Esophagus (tissue), 2 donors: ENCODE measurements around the gene INPP5D. TPM values are rescaled to one million over a fixed set of nuclear protein-coding genes. Genes with fewer than 3 reads are reported as not detected.
"Not testable (repeated sequence)": the region's sequence is repeated elsewhere in the genome, so short reads cannot be mapped to it uniquely, and the experiment has no call there.

Experiments used
- H3K27ac ChIP-seq, 2 donors: one replicate each; pipeline ENCODE4 v1.5.1; 2013; ENCODE audit warnings: low read depth in 2 of 2, mild to moderate bottlenecking in 2 of 2, inconsistent platforms in 1 of 2, low read length in 1 of 2, moderate library complexity in 1 of 2
- H3K27me3 ChIP-seq, 2 donors: one replicate each; pipeline ENCODE4 v1.6.1; 2013; ENCODE audit warnings: low read length in 2 of 2, control low read depth in 1 of 2, mild to moderate bottlenecking in 1 of 2; ENCODE audit not compliant: insufficient read depth in 2 of 2, control insufficient read depth in 1 of 2
- H3K36me3 ChIP-seq, 2 donors: one replicate each; pipeline ENCODE4 v1.6.1; 2013; ENCODE audit warnings: low read length in 1 of 2; ENCODE audit not compliant: control insufficient read depth in 2 of 2, insufficient read depth in 2 of 2
- H3K4me1 ChIP-seq, 2 donors: one replicate each; pipeline ENCODE4 v1.6.1; 2013; ENCODE audit warnings: low read length in 1 of 2; ENCODE audit not compliant: control insufficient read depth in 2 of 2, insufficient read depth in 2 of 2
- H3K4me3 ChIP-seq, 2 donors: one replicate each; pipeline ENCODE4 v1.5.1; 2013; ENCODE audit warnings: low read length in 2 of 2, mild to moderate bottlenecking in 2 of 2, low read depth in 1 of 2, moderate library complexity in 1 of 2
- H3K9me3 ChIP-seq, 2 donors: one replicate each; pipeline ENCODE4 v1.6.1; 2013; ENCODE audit warnings: mild to moderate bottlenecking in 2 of 2, low read depth in 1 of 2, low read length in 1 of 2, moderate library complexity in 1 of 2; ENCODE audit not compliant: control insufficient read depth in 2 of 2, insufficient read depth in 1 of 2
- WGBS, 2 donors: extraction: QIAGEN DNeasy Blood & Tissue Kit; methylation state at CpG; one replicate each; pipeline ENCODE4 v1.1.7; 2013; 5-methylcytosine and 5-hydroxymethylcytosine counted together
- polyA plus RNA-seq, 2 donors: library from polyadenylated mRNA; stranded (reverse); fragments of 200-250 nt; gene quantifications; one replicate each; pipeline ENCODE4 v1.2.3, GENCODE V29; 2013
- donor health status: healthy with polysubstance abuse.
- donor health status: Bipolar disorder and iron deficiency.

The INPP5D gene
- polyA plus RNA-seq, 2 donors: 3.4 to 5.6 TPM

- no peaks in the 10 kb centered on the region for H3K27me3 ChIP-seq
- WGBS, 2 donors: 84 to 90% methylated on average over 10 of the region's 10 CpGs
- peaks cover 4 to 12% of the 10 kb centered on the region in 2 donors for H3K9me3 ChIP-seq
- no peaks in the 10 kb centered on the region for H3K4me1 ChIP-seq
- H3K36me3 ChIP-seq: peaks cover 0 to 10% of the 10 kb centered on the region in 2 donors
- no peak overlapping the region for H3K4me3 ChIP-seq
- H3K27ac ChIP-seq: no peak overlapping the region
These were observed 139.7 kb downstream of the INPP5D start for GRCh38 chr2:233199870-233200269.

GRCh38 chr2:233200790-233201189 is 140.6 kb downstream of the INPP5D start:
- 91 to 96% methylated on average over 5 of the region's 5 CpGs for WGBS, 2 donors
- H3K27ac ChIP-seq, H3K4me1 ChIP-seq, H3K4me3 ChIP-seq, H3K27me3 ChIP-seq: not testable (repeated sequence)
- peaks cover 0 to 10% of the 10 kb centered on the region in 2 donors for H3K36me3 ChIP-seq
- H3K9me3 ChIP-seq: peaks cover 4 to 12% of the 10 kb centered on the region in 2 donors

GRCh38 chr2:233201258-233202013 is 141.3 kb downstream of the INPP5D start:
- 86 to 89% methylated on average over 15 of the region's 15 CpGs for WGBS, 2 donors
- no peak overlapping the region for H3K27ac ChIP-seq
- no peaks in the 10 kb centered on the region for H3K27me3 ChIP-seq
- H3K9me3 ChIP-seq: peaks cover 4 to 12% of the 10 kb centered on the region in 2 donors
- no peaks in the 10 kb centered on the region for H3K4me1 ChIP-seq
- no peak overlapping the region for H3K4me3 ChIP-seq
- peaks cover 0 to 10% of the 10 kb centered on the region in 2 donors for H3K36me3 ChIP-seq

GRCh38 chr2:233202531-233202944 is 142.4 kb downstream of the INPP5D start:
- Histone ChIP-seq H3K9me3 (peaks cover 4 to 12% of the 10 kb centered on the region in 2 donors), H3K4me3 (no peak overlapping the region), H3K27me3 (no peaks in the 10 kb centered on the region), H3K27ac (no peak overlapping the region), H3K36me3 (peaks cover 0 to 10% of the 10 kb centered on the region in 2 donors), H3K4me1 (no peaks in the 10 kb centered on the region)
- WGBS, 2 donors: 85 to 87% methylated on average over 5 of the region's 5 CpGs

- H3K27ac ChIP-seq: no peak overlapping the region
- peaks cover 4 to 12% of the 10 kb centered on the region in 2 donors for H3K9me3 ChIP-seq
- peaks cover 0 to 10% of the 10 kb centered on the region in 2 donors for H3K36me3 ChIP-seq
- no peak overlapping the region for H3K4me3 ChIP-seq
- WGBS, 2 donors: 97% methylated on average over 5 of the region's 5 CpGs
- H3K27me3 ChIP-seq: no peaks in the 10 kb centered on the region
- H3K4me1 ChIP-seq: peaks cover 0 to under 1% of the 10 kb centered on the region in 2 donors
These were observed 142.9 kb downstream of the INPP5D start for GRCh38 chr2:233203060-233203459.

- WGBS, 2 donors: 90 to 92% methylated on average over 50 of the region's 50 CpGs
- H3K27me3 ChIP-seq: no peaks in the 10 kb centered on the region
- no peak overlapping the region for H3K4me3 ChIP-seq
- H3K4me1 ChIP-seq: peaks cover 0 to 3% of the 10 kb centered on the region in 2 donors
- H3K36me3 ChIP-seq: peaks cover 0 to 10% of the 10 kb centered on the region in 2 donors
- peaks cover 4 to 12% of the 10 kb centered on the region in 2 donors for H3K9me3 ChIP-seq
- H3K27ac ChIP-seq: no peak overlapping the region
These were observed 144.3 kb downstream of the INPP5D start for GRCh38 chr2:233204286-233204936.

GRCh38 chr2:233208382-233209116 is 148.4 kb downstream of the INPP5D start:
- Histone ChIP-seq H3K9me3 (peaks cover 0 to 4% of the 10 kb centered on the region in 2 donors), H3K36me3 (peaks cover 0 to 6% of the 10 kb centered on the region in 2 donors), H3K4me1 (peaks cover 6 to 9% of the 10 kb centered on the region in 2 donors), H3K27ac (no peak overlapping the region), H3K27me3 (no peaks in the 10 kb centered on the region), H3K4me3 (no peak overlapping the region)
- 74 to 75% methylated on average over 10 of the region's 10 CpGs for WGBS, 2 donors

GRCh38 chr2:233209117-233209532 is 149.0 kb downstream of the INPP5D start:
- H3K27me3 ChIP-seq: no peaks in the 10 kb centered on the region
- H3K4me1 ChIP-seq: peaks cover 6 to 9% of the 10 kb centered on the region in 2 donors
- H3K9me3 ChIP-seq: peaks cover 0 to 4% of the 10 kb centered on the region in 2 donors
- H3K4me3 ChIP-seq: no peak overlapping the region
- peaks cover 0 to 5% of the 10 kb centered on the region in 2 donors for H3K36me3 ChIP-seq
- WGBS, 2 donors: 67 to 68% methylated on average over 4 of the region's 4 CpGs
- no peak overlapping the region for H3K27ac ChIP-seq

GRCh38 chr2:233209533-233210171 is 149.5 kb downstream of the INPP5D start:
- no peak overlapping the region for H3K27ac ChIP-seq
- WGBS, 2 donors: 32 to 39% methylated on average over 9 to 10 of the region's 10 CpGs

More at GRCh38 chr2:233209533-233210171, 149.5 kb downstream of the INPP5D start:
- Histone ChIP-seq H3K9me3 (peaks cover 0 to under 1% of the 10 kb centered on the region in 2 donors), H3K36me3 (no peaks in the 10 kb centered on the region), H3K4me1 (peaks cover 6 to 9% of the 10 kb centered on the region in 2 donors), H3K4me3 (no peak overlapping the region), H3K27me3 (no peaks in the 10 kb centered on the region)
